Thyroid gland (tissue), 4 donors: ENCODE measurements around the gene LCAT.

ENCODE experiments used
- POLR2A ChIP-seq, 2 donors: fragments of 450-650 bp; IDR thresholded peaks; one replicate each; pipeline ENCODE4 v1.6.1; 2017; ENCODE audit warnings: antibody characterized with exemption in 2 of 2, mild to moderate bottlenecking in 2 of 2, moderate library complexity in 1 of 2
- TF ChIP-seq, protein P1 (sequence below), 6 experiments: fragments of 200-600 bp in 3 of 6; fragments of 450-650 bp in 3 of 6; sonication (generic) in 3 of 6; IDR thresholded peaks; one replicate each; pipeline ENCODE4 v1.5.1; 2016 to 2019; ENCODE audit warnings: antibody characterized with exemption in 6 of 6, mild to moderate bottlenecking in 2 of 6, inconsistent platforms in 1 of 6, moderate library complexity in 1 of 6

DNA sequence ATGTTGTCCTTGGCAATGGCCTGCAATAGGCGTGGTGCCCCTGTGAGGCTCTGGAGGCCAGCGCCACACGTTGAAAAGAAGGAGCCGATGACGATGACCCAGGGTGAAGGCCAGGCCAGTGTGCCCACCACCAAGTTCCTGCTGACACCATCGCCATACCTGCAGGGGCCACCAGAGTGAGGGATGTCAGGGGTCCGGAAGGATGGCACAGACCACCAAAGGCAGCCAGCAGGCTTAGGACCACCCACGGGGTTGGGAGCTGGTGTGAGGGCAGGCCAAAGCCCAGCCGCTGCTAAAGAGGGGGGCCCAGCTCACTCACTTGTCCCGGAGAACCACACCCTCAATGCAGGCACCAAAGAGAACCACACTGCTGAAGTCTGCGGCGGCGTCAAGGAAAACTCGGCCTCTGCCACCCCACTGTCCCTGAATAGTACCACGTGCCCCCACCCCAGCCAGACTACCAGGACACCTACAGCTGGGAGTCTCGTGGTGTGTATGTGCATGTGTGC is 6.5 kb upstream of the LCAT start:
- TF ChIP-seq, protein P1, sequence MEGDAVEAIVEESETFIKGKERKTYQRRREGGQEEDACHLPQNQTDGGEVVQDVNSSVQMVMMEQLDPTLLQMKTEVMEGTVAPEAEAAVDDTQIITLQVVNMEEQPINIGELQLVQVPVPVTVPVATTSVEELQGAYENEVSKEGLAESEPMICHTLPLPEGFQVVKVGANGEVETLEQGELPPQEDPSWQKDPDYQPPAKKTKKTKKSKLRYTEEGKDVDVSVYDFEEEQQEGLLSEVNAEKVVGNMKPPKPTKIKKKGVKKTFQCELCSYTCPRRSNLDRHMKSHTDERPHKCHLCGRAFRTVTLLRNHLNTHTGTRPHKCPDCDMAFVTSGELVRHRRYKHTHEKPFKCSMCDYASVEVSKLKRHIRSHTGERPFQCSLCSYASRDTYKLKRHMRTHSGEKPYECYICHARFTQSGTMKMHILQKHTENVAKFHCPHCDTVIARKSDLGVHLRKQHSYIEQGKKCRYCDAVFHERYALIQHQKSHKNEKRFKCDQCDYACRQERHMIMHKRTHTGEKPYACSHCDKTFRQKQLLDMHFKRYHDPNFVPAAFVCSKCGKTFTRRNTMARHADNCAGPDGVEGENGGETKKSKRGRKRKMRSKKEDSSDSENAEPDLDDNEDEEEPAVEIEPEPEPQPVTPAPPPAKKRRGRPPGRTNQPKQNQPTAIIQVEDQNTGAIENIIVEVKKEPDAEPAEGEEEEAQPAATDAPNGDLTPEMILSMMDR (IDR thresholded peaks at IDR 0.05) = no peak
- no peak for TF ChIP-seq POLR2A (IDR thresholded peaks at IDR 0.05)
